Activated T-cell treated with anti-CD3 and anti-CD28 coated beads for 4 hours (primary cell): ENCODE results near the gene TMEM132A.

Experiments used
- DNase-seq: peaks from one replicate; pipeline ENCODE4 v3.0.0-alpha.2; 2020

TMEM132A gene

GRCh38 chr11:60941371-60942119 is 17.3 kb downstream of the TMEM132A start:
- DNase-seq = no peak

GRCh38 chr11:60942219-60942618 is 18.0 kb downstream of the TMEM132A start:
- no peak for DNase-seq

GRCh38 chr11:60942970-60943565 is 18.8 kb downstream of the TMEM132A start:
- no peak for DNase-seq

- no peak for DNase-seq
These were observed 20.4 kb downstream of the TMEM132A start for GRCh38 chr11:60944490-60945294.

GRCh38 chr11:60945295-60945667 is 21.0 kb downstream of the TMEM132A start:
- no peak for DNase-seq

- DNase-seq = no peak
These were observed 22.5 kb downstream of the TMEM132A start for GRCh38 chr11:60946601-60947264.

GRCh38 chr11:60947700-60948099 is 23.4 kb downstream of the TMEM132A start:
- DNase-seq = no peak

GRCh38 chr11:60948250-60948649 is 24.0 kb downstream of the TMEM132A start:
- no peak for DNase-seq

- no peak for DNase-seq
These were observed 25.8 kb downstream of the TMEM132A start for GRCh38 chr11:60950024-60950423.

- no peak for DNase-seq
These were observed 26.8 kb downstream of the TMEM132A start for GRCh38 chr11:60950933-60951605.

GRCh38 chr11:60951606-60951903 is 27.3 kb downstream of the TMEM132A start:
- no peak for DNase-seq

GRCh38 chr11:60951904-60952741 is 27.9 kb downstream of the TMEM132A start, which contains the start of gene SLC15A3:
TSS of gene SLC15A3 (minus strand) at chr11:60952176. CDS start at chr11:60951551, 625 bp downstream.
- DNase-seq = no peak

GRCh38 chr11:60952742-60953170 is 28.5 kb downstream of the TMEM132A start:
- DNase-seq = no peak

- DNase-seq = no peak
These were observed 29.5 kb downstream of the TMEM132A start for GRCh38 chr11:60953781-60954180.

GRCh38 chr11:60954421-60954820 is 30.2 kb downstream of the TMEM132A start:
- DNase-seq = no peak

GRCh38 chr11:60955571-60955970 is 31.3 kb downstream of the TMEM132A start:
- DNase-seq = no peak

- DNase-seq = no peak
These were observed 32.9 kb downstream of the TMEM132A start for GRCh38 chr11:60957188-60957587.

- no peak for DNase-seq
These were observed 35.2 kb downstream of the TMEM132A start for GRCh38 chr11:60959431-60959830.

GRCh38 chr11:60960405-60960804 is 36.1 kb downstream of the TMEM132A start:
- no peak for DNase-seq

GRCh38 chr11:60964801-60965200 is 40.5 kb downstream of the TMEM132A start:
- no peak for DNase-seq

- DNase-seq = no peak
These were observed 42.6 kb downstream of the TMEM132A start for GRCh38 chr11:60966890-60967289.

- no peak for DNase-seq
These were observed 44.0 kb downstream of the TMEM132A start for GRCh38 chr11:60968223-60968622.
